Fibroblast of pulmonary artery (primary cell): Measurements from ENCODE around the gene SLC39A6.
"Not testable (repeated sequence)": the region's sequence is repeated elsewhere in the genome, so short reads cannot be mapped to it uniquely, and the experiment has no call there.

Source experiments
- DNase-seq: peaks from one replicate; pipeline ENCODE4 v3.0.0-alpha.2; 2010; ENCODE audit warnings: low read depth
- H3K4me3 ChIP-seq: replicated peaks from 2 replicates; pipeline ENCODE4 v1.5.1; 2011; ENCODE audit warnings: low read depth, mild to moderate bottlenecking, control low read depth, low read length, moderate library complexity
- TF ChIP-seq, protein P1 (sequence below): IDR thresholded peaks from 2 replicates; pipeline ENCODE4 v1.5.1; 2011; ENCODE audit warnings: mild to moderate bottlenecking, control low read depth, low read length, inconsistent platforms; ENCODE audit errors: missing control alignments

SLC39A6 gene

DNA sequence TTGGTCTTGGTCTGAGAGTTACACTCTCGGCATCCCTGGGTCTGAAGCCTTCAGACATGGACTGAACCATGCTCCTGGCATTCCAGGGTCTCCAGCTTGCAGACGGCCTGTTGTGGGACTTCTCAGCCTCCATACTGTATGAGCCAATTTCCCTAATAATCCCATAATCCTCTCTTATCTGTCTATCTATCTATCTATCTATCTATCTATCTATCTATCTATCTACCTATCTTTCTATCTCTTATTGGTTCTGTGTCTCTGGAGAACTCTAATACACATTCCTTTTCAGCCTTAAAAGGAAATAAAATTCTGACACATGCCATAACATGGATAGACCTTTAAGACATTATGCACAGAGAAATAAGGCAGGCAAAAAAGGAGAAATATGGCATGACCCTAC, 24.4 kb downstream of the SLC39A6 start:
- no peak for DNase-seq
- TF ChIP-seq, protein P1, sequence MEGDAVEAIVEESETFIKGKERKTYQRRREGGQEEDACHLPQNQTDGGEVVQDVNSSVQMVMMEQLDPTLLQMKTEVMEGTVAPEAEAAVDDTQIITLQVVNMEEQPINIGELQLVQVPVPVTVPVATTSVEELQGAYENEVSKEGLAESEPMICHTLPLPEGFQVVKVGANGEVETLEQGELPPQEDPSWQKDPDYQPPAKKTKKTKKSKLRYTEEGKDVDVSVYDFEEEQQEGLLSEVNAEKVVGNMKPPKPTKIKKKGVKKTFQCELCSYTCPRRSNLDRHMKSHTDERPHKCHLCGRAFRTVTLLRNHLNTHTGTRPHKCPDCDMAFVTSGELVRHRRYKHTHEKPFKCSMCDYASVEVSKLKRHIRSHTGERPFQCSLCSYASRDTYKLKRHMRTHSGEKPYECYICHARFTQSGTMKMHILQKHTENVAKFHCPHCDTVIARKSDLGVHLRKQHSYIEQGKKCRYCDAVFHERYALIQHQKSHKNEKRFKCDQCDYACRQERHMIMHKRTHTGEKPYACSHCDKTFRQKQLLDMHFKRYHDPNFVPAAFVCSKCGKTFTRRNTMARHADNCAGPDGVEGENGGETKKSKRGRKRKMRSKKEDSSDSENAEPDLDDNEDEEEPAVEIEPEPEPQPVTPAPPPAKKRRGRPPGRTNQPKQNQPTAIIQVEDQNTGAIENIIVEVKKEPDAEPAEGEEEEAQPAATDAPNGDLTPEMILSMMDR: no peak
- no peak overlapping the region for H3K4me3 ChIP-seq

DNA sequence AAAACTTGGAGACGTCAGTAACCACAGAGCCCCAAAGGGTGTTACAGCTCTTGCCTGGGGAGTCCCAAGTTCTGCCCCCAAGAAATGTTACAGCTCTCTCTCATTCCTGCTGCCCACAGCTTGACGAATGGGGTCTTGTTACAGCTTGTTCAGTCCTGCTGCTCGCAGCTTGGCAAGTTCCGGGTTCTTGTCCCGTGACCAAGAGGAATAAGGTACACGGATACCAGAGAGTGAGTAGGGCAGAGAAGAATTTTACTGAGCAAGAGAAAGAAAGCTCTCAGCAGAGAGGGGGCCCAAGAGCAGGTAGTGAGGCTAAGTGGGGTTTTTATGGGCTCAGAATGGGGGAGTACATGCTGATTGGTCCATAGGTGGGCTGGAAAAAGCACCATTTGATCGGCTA, 27.2 kb downstream of the SLC39A6 start:
- TF ChIP-seq, protein P1: no peak
- no peak for DNase-seq
- no peak overlapping the region for H3K4me3 ChIP-seq

DNA sequence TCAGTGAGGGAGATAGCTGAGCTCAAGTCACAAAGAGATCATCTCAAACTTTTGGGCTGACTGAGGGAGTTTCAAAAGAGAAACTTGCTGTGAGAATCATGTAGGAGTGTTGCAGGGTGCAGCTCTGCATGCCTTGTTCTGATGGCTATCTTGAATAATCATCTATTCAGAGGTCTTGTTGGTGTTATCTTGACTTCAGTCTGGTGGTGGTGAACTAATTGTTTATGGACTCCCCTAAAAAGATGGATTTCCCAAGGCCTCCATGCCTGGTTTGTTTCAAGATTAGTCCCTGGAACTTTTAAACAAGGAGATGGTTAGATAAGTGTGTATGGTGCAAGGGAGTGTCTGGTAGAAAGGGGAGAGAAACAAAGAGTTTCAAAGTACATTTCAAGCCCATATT, 29.8 kb downstream of the SLC39A6 start:
- no peak for DNase-seq
- H3K4me3 ChIP-seq: no peak overlapping the region
- TF ChIP-seq, protein P1: no peak

DNA sequence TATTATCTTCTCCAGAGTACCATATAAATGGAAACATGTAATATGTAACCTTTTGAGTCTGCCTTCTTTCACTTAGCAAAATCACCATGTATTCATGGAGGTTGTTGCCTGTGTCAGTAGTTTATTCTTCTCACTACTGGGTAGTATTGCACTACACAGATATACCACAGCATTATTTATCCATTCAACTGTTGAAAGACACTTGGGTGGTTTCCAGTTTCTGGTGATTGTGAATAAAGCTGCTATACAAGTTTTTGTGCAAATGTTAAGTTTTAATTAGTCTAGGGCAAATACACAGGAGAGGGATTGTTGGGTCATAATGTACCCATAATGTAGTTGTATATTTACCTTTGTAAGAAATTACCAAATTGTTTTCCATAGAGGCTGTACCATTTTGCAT, 32.2 kb downstream of the SLC39A6 start:
- TF ChIP-seq, protein P1: no peak
- H3K4me3 ChIP-seq: no peak overlapping the region
- no peak for DNase-seq

DNA sequence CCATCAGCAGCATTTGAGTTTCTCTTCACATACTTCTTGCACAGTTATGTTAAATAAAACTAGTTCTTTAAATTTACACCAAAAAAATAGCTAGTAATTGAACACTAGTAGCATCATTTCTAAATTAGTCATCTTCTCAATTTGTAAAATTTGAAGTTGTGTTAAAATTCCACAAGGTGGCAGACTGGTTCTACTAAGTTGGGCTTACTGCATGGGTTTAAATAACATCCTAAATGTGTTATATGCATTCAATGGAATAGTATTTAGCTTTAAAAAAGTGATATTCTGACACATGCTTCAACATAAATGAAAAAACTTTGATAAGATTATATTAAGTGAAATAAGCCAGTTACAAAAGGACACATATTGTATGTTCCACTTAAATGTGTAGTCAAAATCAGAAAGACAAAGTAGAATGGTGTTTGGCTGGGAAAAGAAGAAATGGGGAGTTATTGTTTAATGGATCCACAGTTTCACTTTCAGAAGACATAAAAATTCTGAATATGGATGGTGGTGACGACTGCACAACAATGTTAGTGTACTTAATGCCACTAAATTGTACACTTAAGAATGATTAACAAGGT, 33.1 kb downstream of the SLC39A6 start:
- H3K4me3 ChIP-seq: no peak overlapping the region
- TF ChIP-seq, protein P1: peak; percentile 54
- peak; percentile 89 for DNase-seq

DNA sequence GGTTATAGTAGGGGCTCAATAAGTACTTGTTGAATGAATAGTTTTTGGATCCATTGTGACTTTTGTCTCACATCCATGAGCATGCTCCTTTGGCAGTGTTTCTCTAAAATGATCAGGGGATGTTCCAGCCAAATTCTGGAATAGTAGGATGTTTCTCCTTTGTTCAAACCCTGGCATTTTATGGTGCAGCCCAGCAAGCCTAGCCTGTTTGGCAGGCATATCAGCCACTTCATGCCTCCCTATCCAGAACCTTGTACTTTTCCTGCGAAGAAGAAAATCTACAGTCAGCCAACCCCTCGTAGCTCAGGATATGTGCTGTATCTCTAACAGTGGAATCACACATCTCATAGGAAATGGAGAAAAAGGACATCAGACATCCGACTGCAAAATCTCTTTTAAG, 34.7 kb downstream of the SLC39A6 start:
- no peak for DNase-seq
- TF ChIP-seq, protein P1: no peak
- no peak overlapping the region for H3K4me3 ChIP-seq

DNA sequence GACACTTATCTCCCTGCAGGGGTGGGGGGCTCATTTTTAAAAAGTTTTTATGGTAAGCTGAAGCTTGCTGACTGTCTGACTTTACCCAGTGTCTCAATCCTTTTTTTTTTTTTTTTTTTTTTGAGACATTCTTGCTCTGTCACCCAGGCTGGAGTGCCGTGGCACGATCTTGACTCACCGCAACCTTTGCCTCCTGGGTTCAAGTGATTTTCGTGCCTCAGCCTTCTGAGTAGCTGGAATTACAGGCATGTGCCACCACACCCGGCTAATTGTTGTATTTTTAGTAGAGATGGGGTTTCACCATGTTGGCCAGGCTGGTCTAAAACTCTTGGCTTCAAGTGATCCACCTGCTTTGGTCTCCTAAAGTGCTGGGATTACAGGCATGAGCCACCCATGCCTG, 37.0 kb downstream of the SLC39A6 start:
- not testable (repeated sequence) for DNase-seq, H3K4me3 ChIP-seq

DNA sequence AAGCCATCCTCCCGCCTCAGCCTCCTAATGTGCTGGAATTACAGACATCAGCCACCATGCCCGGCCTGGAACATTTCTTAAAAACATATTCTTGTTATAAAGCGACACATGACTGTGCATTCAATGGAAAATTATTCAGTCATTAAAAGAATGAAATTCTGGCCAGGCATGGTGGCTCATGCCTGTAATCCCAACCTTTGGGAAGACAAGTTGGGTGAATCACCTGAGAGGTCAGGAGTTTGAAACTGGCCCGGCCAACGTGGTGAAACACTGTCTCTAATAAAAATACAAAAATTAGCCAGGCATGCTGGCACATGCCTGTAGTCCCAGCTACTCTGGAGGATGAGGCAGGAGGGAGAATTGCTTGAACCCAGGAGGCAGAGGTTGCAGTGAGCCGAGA, 40.1 kb downstream of the SLC39A6 start:
- TF ChIP-seq, protein P1: no peak
- no peak for DNase-seq
- no peak overlapping the region for H3K4me3 ChIP-seq
